GM23338 (cell line): ENCODE measurements around the gene TMEM39A. TPM values are rescaled to one million over a fixed set of nuclear protein-coding genes. Genes with fewer than 3 reads are reported as not detected.

Experiments used
- ATAC-seq: fragments of 200-7000 bp; cut with Tn5 transposase; 3 replicates; pipeline ENCODE4 v1.9.1; 2020
- DNase-seq: peaks from one replicate; pipeline ENCODE4 v3.0.0-alpha.2; 2015; ENCODE audit warnings: low spot score
- H2AFZ ChIP-seq: fragments of 200-600 bp; sonication (generic); 2 replicates; pipeline ENCODE4 v1.8.0; 2016; ENCODE audit warnings: antibody characterized with exemption, mild to moderate bottlenecking, moderate library complexity
- H3F3A ChIP-seq: fragments of 200-600 bp; sonication (generic); replicated peaks from 2 replicates; pipeline ENCODE4 v1.8.0; 2017; ENCODE audit warnings: antibody characterized with exemption, mixed run types, low read depth
- H3K27ac ChIP-seq: fragments of 200-600 bp; sonication (generic); 2 replicates; pipeline ENCODE4 v1.6.1; 2016; ENCODE audit warnings: low read depth
- H3K27me3 ChIP-seq: fragments of 200-600 bp; sonication (generic); 2 replicates; pipeline ENCODE4 v1.8.0; 2016; ENCODE audit warnings: mild to moderate bottlenecking, mixed run types, moderate library complexity; ENCODE audit not compliant: insufficient read depth
- H3K36me3 ChIP-seq: fragments of 200-600 bp; sonication (generic); 2 replicates; pipeline ENCODE4 v1.8.0; 2016; ENCODE audit warnings: mild to moderate bottlenecking; ENCODE audit not compliant: insufficient read depth
- H3K4me1 ChIP-seq: fragments of 200-600 bp; sonication (generic); 2 replicates; pipeline ENCODE4 v1.8.0; 2016; ENCODE audit warnings: mild to moderate bottlenecking, moderate library complexity; ENCODE audit not compliant: insufficient read depth
- H3K4me2 ChIP-seq: fragments of 200-600 bp; sonication (generic); 2 replicates; pipeline ENCODE4 v1.7.1; 2017; ENCODE audit warnings: mixed run types
- H3K4me3 ChIP-seq: fragments of 200-600 bp; sonication (generic); 2 replicates; pipeline ENCODE4 v1.6.1; 2016; ENCODE audit warnings: mixed run types
- H3K79me2 ChIP-seq: fragments of 200-600 bp; sonication (generic); replicated peaks from 2 replicates; pipeline ENCODE4 v1.8.0; 2017; ENCODE audit warnings: mild to moderate bottlenecking; ENCODE audit not compliant: insufficient read depth
- H3K9me2 ChIP-seq: fragments of 200-600 bp; sonication (generic); 2 replicates; pipeline ENCODE4 v1.8.0; 2017; ENCODE audit not compliant: insufficient read depth
- H4K20me1 ChIP-seq: fragments of 200-600 bp; sonication (generic); replicated peaks from 2 replicates; pipeline ENCODE4 v1.8.0; 2017; ENCODE audit warnings: mild to moderate bottlenecking; ENCODE audit not compliant: insufficient read depth
- H3K27ac Mint-ChIP-seq: 2 replicates; pipeline ENCODE4 v1.8.0; 2020; ENCODE audit warnings: inconsistent platforms, mild to moderate bottlenecking, moderate library complexity, mixed read lengths
- H3K27me3 Mint-ChIP-seq: 3 replicates; pipeline ENCODE4 v1.8.0; 2022; ENCODE audit warnings: low read depth, mild to moderate bottlenecking, moderate library complexity, mixed read lengths, inconsistent platforms; ENCODE audit not compliant: insufficient read depth, poor library complexity
- H3K36me3 Mint-ChIP-seq: 3 replicates; pipeline ENCODE4 v1.8.0; 2021; ENCODE audit warnings: low read depth, mild to moderate bottlenecking, inconsistent platforms, moderate library complexity, mixed read lengths
- H3K4me1 Mint-ChIP-seq: 3 replicates; pipeline ENCODE4 v1.8.0; 2020; ENCODE audit warnings: mild to moderate bottlenecking, inconsistent platforms, mixed read lengths
- H3K4me3 Mint-ChIP-seq: 3 replicates; pipeline ENCODE4 v1.8.0; 2021; ENCODE audit warnings: moderate library complexity, mild to moderate bottlenecking, inconsistent platforms, mixed read lengths
- H3K9me3 Mint-ChIP-seq: 3 replicates; pipeline ENCODE4 v1.8.0; 2020; ENCODE audit warnings: moderate library complexity, mild to moderate bottlenecking, inconsistent platforms, mixed read lengths
- EZH2 ChIP-seq: fragments of 200-600 bp; sonication (generic); IDR thresholded peaks from one replicate; pipeline ENCODE4 v1.8.0; 2017; ENCODE audit warnings: antibody characterized with exemption, mild to moderate bottlenecking, low read depth; ENCODE audit not compliant: unreplicated experiment
- EZH2phosphoT487 ChIP-seq: fragments of 200-600 bp; sonication (generic); IDR thresholded peaks from one replicate; pipeline ENCODE4 v1.8.1; 2018; ENCODE audit warnings: antibody characterized with exemption; ENCODE audit not compliant: unreplicated experiment
- JUNB ChIP-seq: IDR thresholded peaks from one replicate; pipeline ENCODE4 v1.6.1; 2016; ENCODE audit warnings: antibody characterized with exemption; ENCODE audit not compliant: unreplicated experiment
- NANOG ChIP-seq: IDR thresholded peaks from 2 replicates; pipeline ENCODE4 v1.6.1; 2016; ENCODE audit warnings: antibody characterized with exemption, borderline replicate concordance
- POLR2AphosphoS5 ChIP-seq: IDR thresholded peaks from 2 replicates; pipeline ENCODE4 v1.6.1; 2016; ENCODE audit warnings: antibody characterized with exemption, low read depth
- STAT1 ChIP-seq: IDR thresholded peaks from one replicate; pipeline ENCODE4 v1.6.1; 2016; ENCODE audit warnings: antibody characterized with exemption; ENCODE audit not compliant: unreplicated experiment
- ZNF114 ChIP-seq: fragments of 250-450 bp; sonication (Bioruptor Pico); IDR thresholded peaks from 2 replicates; pipeline ENCODE4 v1.5.0; 2020; ENCODE audit warnings: mild to moderate bottlenecking, moderate library complexity
- ZNF331 ChIP-seq: fragments of 250-450 bp; sonication (Bioruptor Pico); IDR thresholded peaks from 2 replicates; pipeline ENCODE4 v1.5.0; 2020; ENCODE audit warnings: low read depth, mild to moderate bottlenecking, moderate library complexity
- polyA plus RNA-seq: library from polyadenylated mRNA; unstranded; fragments of >200 nt; fragmentation: Nextera tagmentation; extraction: Ambion mirVana; gene quantifications from 2 replicates; pipeline ENCODE4 v1.2.1, GENCODE V29; 2016
- total RNA-seq: library from RNA; depleted of rRNA; stranded (reverse); fragments of >200 nt; shearing (Covaris generic); gene quantifications from 2 replicates; pipeline ENCODE4 v1.2.3, GENCODE V29; 2014
- TF ChIP-seq, protein P1 (sequence below): IDR thresholded peaks from one replicate; pipeline ENCODE4 v1.6.1; 2018; ENCODE audit warnings: antibody characterized with exemption; ENCODE audit not compliant: unreplicated experiment
- TF ChIP-seq, protein P2 (sequence below), 2 experiments: fragments of 200-600 bp in 1 of 2; sonication (generic) in 1 of 2; conservative IDR thresholded peaks; 2 replicates each; pipeline versions ENCODE4 v1.5.1 to v1.6.1; 2016 to 2017; ENCODE audit warnings: antibody characterized with exemption in 2 of 2, low read depth in 2 of 2, mild to moderate bottlenecking in 2 of 2, moderate library complexity in 1 of 2
- TF ChIP-seq, protein P3 (sequence below): IDR thresholded peaks from 2 replicates; pipeline ENCODE4 v1.6.1; 2016; ENCODE audit warnings: antibody characterized with exemption

The TMEM39A gene
- total and polyA plus RNA-seq, 2 experiments from 2014 or later = 12.9 to 51.6 TPM

DNA sequence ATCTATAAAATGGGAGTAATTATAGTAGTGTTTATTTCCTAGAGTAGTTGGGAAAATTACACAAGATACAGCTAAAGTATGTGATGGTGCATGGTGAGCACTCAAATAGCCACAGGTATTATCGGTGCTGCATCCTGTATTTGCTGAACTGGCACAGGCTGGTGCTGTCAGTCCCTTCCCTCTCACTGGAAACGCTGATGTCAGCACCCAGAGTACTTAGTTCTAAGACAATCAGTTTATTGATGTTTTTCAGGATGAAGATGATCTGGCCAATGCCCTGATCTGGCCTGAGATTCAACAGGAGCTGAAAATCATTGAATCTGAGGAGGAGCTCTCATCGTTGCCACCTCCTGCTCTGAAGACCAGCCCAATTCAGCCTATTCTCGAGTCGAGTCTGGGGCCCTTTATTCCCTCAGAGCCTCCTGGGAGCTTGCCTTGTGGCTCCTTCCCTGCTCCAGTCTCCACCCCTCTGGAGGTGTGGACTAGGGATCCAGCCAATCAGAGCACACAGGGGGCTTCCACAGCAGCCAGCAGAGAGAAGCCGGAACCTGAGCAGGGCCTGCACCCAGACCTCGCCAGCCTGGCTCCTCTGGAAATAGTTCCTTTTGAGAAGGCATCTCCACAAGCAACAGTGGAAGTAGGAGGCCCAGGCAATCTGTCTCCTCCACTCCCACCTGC, 49.7 kb downstream of the TMEM39A start (continued):
- TF ChIP-seq, protein P1, sequence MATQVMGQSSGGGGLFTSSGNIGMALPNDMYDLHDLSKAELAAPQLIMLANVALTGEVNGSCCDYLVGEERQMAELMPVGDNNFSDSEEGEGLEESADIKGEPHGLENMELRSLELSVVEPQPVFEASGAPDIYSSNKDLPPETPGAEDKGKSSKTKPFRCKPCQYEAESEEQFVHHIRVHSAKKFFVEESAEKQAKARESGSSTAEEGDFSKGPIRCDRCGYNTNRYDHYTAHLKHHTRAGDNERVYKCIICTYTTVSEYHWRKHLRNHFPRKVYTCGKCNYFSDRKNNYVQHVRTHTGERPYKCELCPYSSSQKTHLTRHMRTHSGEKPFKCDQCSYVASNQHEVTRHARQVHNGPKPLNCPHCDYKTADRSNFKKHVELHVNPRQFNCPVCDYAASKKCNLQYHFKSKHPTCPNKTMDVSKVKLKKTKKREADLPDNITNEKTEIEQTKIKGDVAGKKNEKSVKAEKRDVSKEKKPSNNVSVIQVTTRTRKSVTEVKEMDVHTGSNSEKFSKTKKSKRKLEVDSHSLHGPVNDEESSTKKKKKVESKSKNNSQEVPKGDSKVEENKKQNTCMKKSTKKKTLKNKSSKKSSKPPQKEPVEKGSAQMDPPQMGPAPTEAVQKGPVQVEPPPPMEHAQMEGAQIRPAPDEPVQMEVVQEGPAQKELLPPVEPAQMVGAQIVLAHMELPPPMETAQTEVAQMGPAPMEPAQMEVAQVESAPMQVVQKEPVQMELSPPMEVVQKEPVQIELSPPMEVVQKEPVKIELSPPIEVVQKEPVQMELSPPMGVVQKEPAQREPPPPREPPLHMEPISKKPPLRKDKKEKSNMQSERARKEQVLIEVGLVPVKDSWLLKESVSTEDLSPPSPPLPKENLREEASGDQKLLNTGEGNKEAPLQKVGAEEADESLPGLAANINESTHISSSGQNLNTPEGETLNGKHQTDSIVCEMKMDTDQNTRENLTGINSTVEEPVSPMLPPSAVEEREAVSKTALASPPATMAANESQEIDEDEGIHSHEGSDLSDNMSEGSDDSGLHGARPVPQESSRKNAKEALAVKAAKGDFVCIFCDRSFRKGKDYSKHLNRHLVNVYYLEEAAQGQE = no peak
- TF ChIP-seq POLR2AphosphoS5 (no peak), EZH2phosphoT487 (no peak), EZH2 (no peak), ZNF331 (CRISPR knock-in tag) (no peak), ZNF114 (CRISPR knock-in tag) (no peak), STAT1 (no peak), JUNB (no peak)
- TF ChIP-seq, protein P2, sequence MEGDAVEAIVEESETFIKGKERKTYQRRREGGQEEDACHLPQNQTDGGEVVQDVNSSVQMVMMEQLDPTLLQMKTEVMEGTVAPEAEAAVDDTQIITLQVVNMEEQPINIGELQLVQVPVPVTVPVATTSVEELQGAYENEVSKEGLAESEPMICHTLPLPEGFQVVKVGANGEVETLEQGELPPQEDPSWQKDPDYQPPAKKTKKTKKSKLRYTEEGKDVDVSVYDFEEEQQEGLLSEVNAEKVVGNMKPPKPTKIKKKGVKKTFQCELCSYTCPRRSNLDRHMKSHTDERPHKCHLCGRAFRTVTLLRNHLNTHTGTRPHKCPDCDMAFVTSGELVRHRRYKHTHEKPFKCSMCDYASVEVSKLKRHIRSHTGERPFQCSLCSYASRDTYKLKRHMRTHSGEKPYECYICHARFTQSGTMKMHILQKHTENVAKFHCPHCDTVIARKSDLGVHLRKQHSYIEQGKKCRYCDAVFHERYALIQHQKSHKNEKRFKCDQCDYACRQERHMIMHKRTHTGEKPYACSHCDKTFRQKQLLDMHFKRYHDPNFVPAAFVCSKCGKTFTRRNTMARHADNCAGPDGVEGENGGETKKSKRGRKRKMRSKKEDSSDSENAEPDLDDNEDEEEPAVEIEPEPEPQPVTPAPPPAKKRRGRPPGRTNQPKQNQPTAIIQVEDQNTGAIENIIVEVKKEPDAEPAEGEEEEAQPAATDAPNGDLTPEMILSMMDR (conservative IDR thresholded peaks at IDR 0.05; ENCODE audit: low read depth in 2 of 2) = no peak

DNA sequence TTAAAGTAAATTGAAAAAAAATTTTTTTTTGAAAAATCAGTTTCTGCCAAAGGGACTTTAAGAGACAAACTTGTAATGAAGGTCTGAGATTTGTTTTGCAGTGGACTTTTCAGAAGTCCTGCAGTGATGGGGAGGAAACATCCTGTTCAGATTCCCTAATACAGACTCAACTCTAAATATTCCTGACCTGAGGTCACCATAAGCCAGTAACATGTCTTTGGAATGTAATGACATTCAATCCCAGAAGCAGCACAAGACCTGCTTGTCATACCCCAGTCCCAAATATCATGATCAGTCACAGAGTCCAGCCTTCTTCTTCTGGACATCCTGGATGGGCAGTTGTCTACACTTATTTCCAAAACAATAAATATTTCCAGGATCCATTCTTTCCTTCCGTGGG, 53.6 kb downstream of the TMEM39A start:
- Histone ChIP-seq H3K36me3 (no peaks in the 10 kb centered on the region), H3K27ac (no peak overlapping the region), H3F3A (no peaks in the 10 kb centered on the region), H3K79me2 (no peaks in the 10 kb centered on the region), H3K4me2 (no peak overlapping the region), H3K4me3 (no peak overlapping the region), H2AFZ (no peak overlapping the region), H3K4me1 (no peaks in the 10 kb centered on the region), H3K27me3 (no peaks in the 10 kb centered on the region), H3K9me2 (no peaks in the 10 kb centered on the region), H4K20me1 (no peaks in the 10 kb centered on the region)
- Mint-ChIP-seq H3K27ac (no peak overlapping the region), H3K4me1 (no peaks in the 10 kb centered on the region), H3K36me3 (peaks cover 9% of the 10 kb centered on the region; the same call in 2 of the 3 replicates), H3K9me3 (no peaks in the 10 kb centered on the region), H3K27me3 (peaks cover 2% of the 10 kb centered on the region), H3K4me3 (no peak overlapping the region)
- DNase-seq (no peak), ATAC-seq (no peak)
- TF ChIP-seq, protein P2 (conservative IDR thresholded peaks at IDR 0.05; ENCODE audit: low read depth in 2 of 2) = no peak
- TF ChIP-seq, protein P3, sequence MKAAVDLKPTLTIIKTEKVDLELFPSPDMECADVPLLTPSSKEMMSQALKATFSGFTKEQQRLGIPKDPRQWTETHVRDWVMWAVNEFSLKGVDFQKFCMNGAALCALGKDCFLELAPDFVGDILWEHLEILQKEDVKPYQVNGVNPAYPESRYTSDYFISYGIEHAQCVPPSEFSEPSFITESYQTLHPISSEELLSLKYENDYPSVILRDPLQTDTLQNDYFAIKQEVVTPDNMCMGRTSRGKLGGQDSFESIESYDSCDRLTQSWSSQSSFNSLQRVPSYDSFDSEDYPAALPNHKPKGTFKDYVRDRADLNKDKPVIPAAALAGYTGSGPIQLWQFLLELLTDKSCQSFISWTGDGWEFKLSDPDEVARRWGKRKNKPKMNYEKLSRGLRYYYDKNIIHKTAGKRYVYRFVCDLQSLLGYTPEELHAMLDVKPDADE = no peak
- TF ChIP-seq EZH2phosphoT487 (no peak), NANOG (no peak), JUNB (no peak)
